Activated CD4-positive, CD25-positive, alpha-beta regulatory T cell treated with anti-CD3 and anti-CD28 coated beads, Interleukin-2, amount 50 U/mL, for 24 hours (primary cell): ENCODE measurements around the gene SGTB.

Experiments used
- ATAC-seq, 2 donors: fragments of 150-1000 bp; cut with Tn5 transposase; one replicate each; pipeline ENCODE4 v1.10.0; 2021; ENCODE audit warnings: mild to moderate bottlenecking in 1 of 2, moderate library complexity in 1 of 2

SGTB gene, protein sequence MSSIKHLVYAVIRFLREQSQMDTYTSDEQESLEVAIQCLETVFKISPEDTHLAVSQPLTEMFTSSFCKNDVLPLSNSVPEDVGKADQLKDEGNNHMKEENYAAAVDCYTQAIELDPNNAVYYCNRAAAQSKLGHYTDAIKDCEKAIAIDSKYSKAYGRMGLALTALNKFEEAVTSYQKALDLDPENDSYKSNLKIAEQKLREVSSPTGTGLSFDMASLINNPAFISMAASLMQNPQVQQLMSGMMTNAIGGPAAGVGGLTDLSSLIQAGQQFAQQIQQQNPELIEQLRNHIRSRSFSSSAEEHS

DNA sequence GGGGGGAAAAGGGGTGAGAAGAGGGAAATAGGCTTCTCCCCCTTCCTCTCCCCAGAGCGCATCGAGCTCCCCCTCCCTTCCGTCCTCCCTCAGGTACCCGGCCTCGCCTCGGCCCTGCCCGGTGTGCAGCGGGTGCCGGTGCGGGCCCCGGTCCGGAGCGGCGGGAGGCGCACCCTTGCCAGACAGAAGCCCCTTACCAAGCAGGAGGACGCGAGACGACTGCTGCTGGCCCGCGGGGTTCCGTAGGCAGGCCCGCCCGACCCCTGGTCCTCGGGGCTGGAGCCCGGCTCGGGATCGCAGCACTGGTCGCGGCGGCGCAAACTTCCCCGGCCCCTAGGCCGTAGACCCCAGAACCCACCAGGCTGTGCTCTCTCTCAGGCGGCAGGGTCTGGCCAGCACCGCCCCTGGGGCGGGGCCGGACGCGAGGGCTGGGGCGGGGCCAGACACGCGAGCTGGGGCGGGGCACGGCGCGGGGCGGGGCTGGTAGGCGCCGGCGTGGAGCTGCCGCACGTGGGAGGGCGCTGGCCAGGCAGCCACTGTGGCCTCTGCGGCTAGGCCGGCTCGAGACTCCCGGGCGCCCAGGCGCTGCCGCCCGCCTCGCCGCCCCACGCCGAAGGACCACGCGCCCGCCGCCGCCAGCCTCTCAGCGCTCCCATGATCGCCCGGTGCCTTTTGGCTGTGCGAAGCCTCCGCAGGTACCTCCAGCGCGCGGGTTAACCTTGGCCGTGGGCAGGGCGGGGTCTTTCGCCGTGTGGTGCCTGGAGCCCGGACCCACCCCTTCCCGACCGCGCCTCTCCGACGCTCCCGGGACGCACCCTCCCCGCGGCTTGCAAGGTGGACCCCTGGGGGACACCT lies at the start of gene SGTB, which contains the start of gene NLN:
TSS of gene SGTB (minus strand) at position 390 of the 855 bp plus-strand sequence. CDS start 1,302 bp downstream, outside the sequence.
TSS of gene NLN (plus strand) at position 486 of the 855 bp plus-strand sequence. CDS start at position 655, 169 bp downstream.
- ATAC-seq, result peak; percentile 90 to 95

GRCh38 chr5:65771266-65771665 lies 49.4 kb upstream of the SGTB start:
- ATAC-seq, result no peak

DNA sequence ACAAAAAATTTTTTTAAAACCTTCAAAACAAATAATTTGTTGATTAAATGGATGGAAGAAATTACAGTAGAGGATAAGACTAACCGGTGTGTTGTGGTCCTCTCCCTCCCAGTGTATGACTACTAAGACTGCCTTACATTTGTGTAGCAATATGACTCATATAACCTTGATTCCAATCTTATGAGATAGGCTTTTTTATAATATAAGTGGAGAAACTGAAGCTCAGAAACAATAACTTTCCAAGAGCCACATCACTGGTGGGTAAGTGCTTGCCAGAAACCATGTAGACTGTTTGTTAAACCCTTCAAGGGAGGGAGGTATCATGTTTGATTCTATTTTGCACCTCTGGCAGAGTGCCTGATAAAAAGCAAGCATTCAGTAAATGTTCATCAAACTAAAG lies 47.6 kb upstream of the SGTB start:
- ATAC-seq, result peak; percentile 8 to 37

DNA sequence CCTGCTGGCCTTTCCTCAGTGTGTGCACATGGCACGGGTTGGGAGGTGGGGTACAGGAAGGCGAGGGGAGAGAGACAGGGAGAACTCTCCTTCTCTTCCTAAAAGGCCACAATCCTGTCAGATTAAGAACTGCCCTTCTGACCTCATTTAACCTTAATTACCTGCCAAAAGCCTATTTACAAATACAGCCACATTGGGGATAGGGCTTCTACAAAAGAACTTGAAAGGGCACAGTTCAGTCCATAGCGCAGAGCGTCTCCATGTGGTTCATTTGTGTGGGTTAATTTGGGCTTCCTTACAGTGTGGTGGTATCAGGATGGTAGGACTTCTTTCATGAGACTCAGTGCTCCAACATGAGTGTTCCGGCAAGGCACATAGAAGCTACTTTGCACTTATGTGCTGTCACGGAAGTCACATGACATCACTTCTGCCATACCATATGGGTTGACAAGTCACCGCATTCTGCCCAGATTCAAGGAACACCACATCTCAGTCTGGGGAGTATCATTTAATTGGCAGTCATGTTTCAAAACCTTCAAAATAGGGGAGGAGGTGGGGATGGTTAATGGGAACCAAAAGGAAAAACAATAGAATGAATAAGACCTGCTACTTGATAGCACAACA lies 46.9 kb upstream of the SGTB start:
- no peak for ATAC-seq

DNA sequence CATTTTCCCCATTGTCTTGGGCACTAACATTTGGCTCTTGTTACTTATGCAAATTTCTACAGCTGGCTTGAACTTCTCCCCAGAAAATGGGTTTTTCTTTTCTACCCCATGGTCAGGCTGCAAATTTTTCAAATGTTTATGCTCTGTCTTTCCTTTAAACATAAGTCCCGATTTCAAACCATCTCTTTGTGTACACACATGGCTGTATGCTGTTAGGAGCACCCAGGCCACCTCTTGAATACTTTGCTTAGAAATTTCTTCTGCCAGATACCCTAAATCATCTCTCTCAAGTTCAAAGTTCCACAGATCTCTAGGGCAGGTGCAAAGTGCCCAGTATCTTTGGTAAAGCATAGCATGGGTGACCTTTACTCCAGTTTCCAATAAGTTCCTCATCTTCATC lies 45.7 kb upstream of the SGTB start:
- no peak for ATAC-seq

DNA sequence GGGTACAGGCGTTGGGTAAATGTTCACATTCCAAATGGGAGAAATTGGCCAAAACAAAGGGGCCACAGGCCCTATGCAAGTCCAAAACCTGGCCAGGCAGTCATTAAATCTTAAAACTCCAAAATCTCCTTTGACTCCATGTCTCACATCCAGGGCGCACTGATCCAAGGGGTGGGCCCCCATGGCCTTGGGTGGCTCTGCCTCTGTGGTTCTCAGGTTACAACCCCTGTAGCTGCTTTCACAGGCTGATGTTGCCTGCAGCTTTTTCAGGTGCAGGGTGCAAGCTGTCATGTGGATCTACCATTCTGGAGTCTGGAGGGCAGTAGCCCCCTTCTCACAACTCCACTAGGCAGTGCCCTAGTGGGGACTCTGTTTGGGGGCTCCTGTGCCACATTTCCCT lies 44.9 kb upstream of the SGTB start:
- no peak for ATAC-seq

DNA sequence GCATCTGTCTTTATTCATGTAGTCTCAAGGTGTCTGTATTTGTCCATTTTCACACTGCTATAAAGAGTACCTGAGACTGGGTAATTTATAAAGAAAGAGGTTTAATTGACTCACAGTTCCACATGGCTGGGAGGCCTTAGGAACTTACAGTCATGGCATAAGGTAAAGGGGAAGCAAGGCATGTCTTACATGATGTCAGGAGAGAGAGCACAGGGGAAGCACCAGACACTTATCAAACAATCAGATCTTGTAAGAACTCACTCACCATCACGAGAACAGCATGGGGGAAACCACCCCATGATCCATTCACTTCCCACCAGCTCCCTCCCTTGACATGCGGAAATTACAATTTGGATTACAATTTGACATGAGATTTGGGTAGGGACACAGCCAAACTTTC lies 44.3 kb upstream of the SGTB start:
- peak; percentile 68 to 79 for ATAC-seq

- ATAC-seq, result no peak
Measured at GRCh38 chr5:65765582-65765981, 43.7 kb upstream of the SGTB start.

- no peak for ATAC-seq
Measured at GRCh38 chr5:65762234-65762633, 40.3 kb upstream of the SGTB start.

DNA sequence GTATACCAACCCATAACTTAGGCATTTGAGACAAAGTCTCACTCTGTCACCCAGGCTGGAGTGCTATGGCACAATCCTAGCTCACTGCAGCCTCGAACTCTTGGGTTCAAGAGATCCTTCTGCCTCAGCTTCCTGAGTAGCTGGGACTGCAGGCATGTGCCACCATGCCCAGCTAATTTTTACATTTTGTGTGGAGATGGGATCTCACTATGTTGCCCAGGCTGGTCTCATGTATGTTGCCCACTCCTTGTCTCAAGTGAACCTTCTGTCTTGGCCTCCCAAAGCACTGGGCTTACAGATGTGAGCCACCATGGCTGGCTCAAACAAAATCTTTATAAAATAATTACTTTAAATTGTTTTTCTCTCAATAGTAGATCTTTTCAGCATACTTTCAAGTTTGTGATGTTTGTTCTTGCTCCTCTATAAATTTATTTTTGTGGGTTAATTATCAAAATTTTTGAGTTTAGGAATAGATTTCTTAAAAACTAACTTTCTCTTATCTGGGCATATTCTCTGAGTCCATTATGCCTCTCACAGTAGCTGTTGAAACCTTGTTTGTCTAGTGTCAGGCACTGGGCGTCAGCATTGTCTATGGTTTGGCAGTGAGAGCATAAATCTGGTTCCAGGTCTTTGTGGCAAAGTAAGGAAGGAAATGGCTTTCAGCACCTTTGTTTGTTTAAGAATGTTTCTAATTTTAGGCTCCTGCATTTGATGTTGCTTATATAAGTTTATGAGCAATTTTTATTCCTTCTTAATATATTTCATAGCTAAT lies 38.8 kb upstream of the SGTB start:
- ATAC-seq, result peak; percentile 46 to 49

DNA sequence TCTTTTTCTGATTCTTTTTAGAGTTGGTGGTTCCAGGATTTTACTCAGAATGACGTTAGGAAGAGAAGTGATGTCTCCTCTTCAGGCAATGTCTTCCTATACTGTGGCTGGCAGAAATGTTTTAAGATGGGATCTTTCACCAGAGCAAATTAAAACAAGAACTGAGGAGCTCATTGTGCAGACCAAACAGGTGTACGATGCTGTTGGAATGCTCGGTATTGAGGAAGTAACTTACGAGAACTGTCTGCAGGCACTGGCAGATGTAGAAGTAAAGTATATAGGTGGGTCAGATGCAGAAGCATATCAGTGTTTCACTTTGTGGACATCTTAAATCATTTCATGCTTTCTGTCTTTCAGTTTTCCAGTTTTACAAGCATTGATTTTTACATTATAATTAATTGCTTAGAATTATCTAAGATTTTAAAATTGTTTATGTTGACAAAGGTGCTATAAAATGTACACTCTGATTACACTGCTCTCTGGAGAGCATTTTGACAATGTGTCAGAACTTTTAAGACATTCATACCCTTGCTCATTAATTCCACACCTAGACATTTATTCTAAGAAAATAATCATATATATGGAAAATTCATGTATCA lies 36.7 kb upstream of the SGTB start:
- no peak for ATAC-seq

DNA sequence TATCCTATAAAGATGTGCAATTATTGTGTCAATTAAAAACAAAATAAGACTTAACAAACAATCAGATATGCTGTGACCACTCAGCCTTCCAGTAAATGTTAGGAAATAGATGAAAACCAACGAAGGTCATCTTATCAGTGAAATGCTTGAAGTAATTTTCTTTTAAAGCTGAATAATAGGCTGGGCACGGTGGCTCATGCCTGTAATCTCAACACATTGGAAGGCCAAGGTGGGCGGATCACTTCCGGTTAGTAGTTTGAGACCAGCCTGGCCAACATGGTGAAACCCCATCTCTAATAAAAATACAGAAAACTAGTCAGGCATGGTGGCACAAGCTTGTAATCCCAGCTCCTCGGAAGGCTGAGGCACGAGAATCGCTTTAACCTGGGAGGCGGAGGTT lies 31.3 kb upstream of the SGTB start:
- no peak for ATAC-seq

- no peak for ATAC-seq
Measured at GRCh38 chr5:65750938-65751337, 29.0 kb upstream of the SGTB start.

DNA sequence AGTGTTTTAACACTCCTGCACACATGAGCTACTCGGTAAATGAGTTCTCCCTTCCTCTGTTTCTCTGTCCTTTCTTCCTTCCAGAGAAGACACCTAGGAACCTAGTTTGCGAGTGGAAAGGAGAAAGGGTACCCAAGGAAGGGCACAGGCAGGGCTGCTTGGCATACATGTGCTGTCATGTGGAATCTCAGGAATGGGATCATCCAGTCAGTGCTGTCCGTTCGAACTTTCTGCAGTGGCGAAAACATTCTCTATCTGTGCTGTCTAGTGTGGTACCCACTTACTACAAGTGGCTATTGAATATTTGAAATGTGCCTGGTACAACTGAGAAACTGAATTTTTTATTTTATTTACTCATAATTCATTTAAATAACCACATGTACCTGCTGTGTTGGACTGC lies 28.0 kb upstream of the SGTB start:
- ATAC-seq, result no peak

DNA sequence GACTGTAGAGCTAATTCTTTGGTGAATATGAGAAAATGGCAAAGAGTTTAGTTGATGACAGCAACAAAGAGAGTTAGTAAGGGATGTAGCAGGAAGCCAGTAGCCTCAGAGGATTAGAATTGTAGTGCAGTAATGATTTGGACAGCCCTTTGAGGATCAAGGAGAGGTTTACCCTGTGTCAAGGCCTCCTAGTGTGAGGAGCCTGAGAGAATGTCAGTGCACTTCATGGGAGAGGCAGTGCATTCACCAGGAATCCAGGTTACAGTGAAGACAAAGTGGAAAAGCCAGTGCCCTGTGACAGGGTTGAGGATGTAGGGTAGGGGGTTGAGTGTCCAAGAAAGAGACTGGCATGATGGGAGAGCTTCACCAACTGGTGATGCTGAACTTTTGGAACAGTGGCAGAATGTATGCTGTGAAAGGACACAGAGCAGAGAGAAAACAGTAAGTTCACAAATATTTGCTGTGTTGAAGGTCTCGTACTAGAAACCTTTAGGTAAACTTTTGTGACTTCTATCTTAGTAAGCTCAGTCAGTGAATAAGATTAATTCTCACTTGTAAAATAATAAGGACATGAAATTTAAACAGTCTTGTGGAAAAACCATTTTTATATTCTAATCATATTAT lies 27.4 kb upstream of the SGTB start:
- no peak for ATAC-seq

- peak; percentile 89 to 97 for ATAC-seq
Measured at GRCh38 chr5:65742565-65743231, 20.8 kb upstream of the SGTB start.

DNA sequence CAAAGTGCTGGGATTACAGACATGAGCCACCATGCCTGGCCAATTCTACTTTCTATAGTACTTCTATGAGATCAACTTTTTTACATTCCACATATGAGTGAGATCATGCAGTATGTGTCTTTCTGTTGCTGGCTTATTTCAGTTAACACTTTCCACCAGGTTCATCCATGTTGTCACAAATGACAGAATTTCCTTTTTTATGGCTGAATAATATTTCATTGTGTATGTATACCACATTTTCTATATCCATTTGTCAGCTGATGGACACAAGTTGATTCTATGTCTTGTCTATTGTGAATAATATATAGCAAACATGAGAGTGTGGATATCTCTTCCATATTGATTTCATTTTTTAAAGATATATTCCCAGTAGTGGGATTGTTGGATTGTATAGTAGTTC lies 17.3 kb upstream of the SGTB start:
- ATAC-seq, result no peak

GRCh38 chr5:65738305-65738704 lies 16.4 kb upstream of the SGTB start:
- ATAC-seq, result no peak

- no peak for ATAC-seq
Measured at GRCh38 chr5:65737842-65738241, 15.9 kb upstream of the SGTB start.

GRCh38 chr5:65736011-65736410 lies 14.1 kb upstream of the SGTB start:
- no peak for ATAC-seq

DNA sequence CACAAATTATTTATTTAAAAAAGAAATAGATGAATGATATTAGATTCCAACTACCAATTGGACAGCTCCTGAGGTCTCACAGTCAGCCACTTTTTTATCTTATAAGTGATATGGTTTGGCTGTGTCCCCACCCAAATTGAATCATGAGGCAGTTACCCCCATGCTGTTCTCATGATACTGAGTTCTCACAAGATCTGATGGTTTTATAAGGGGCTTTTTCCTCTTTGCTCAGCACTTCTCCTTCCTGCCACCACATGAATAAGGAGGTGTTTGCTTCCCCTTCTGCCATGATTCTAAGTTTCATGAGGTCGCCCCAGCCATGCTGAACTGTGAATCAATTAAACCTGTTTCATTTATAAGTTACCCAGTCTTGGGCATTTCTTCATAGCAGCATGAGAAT lies 13.0 kb upstream of the SGTB start:
- no peak for ATAC-seq
